Endometrial microvascular endothelial cells (primary cell): Measurements from ENCODE around the gene ZDHHC4. TPM values are rescaled to one million over a fixed set of nuclear protein-coding genes. Genes with fewer than 3 reads are reported as not detected.
"Not testable (repeated sequence)": the region's sequence is repeated elsewhere in the genome, so short reads cannot be mapped to it uniquely, and the experiment has no call there.

Experiments used
- in situ Hi-C: cut with HindIII; loops from 2 replicates; pipeline ENCODE4 v1.10.0; 2017; ENCODE audit warnings: low sequenced_read_pairs, low pct_unique_long_range_greater_than_20kb; ENCODE audit errors: inconsistent ontology term
- total RNA-seq: library from RNA; depleted of rRNA; stranded (reverse); fragments of >200 nt; gene quantifications from one replicate; pipeline ENCODE4 v1.2.3, GENCODE V29; 2015; ENCODE audit errors: inconsistent ontology term

Gene ZDHHC4
- total RNA-seq, 1 donor from 2014 or later, result 29.8 TPM

- in situ Hi-C loops, result no loop called here
Measured at GRCh38 chr7:6622134-6622710, 45.0 kb downstream of the ZDHHC4 start.

- in situ Hi-C loops, result no loop called here
Measured at GRCh38 chr7:6623589-6624245, 46.5 kb downstream of the ZDHHC4 start.

GRCh38 chr7:6624246-6624611 is 47.0 kb downstream of the ZDHHC4 start:
- in situ Hi-C loops, result no loop called here

- in situ Hi-C loops, result no loop called here
Measured at GRCh38 chr7:6628045-6628444, 50.8 kb downstream of the ZDHHC4 start.

- in situ Hi-C loops, result no loop called here
Measured at GRCh38 chr7:6630007-6630849, 53.0 kb downstream of the ZDHHC4 start.

GRCh38 chr7:6631605-6632004 is 54.4 kb downstream of the ZDHHC4 start:
- in situ Hi-C loops, result no loop called here

- in situ Hi-C loops, result no loop called here
Measured at GRCh38 chr7:6634021-6634420, 56.8 kb downstream of the ZDHHC4 start.

GRCh38 chr7:6634971-6635370 is 57.7 kb downstream of the ZDHHC4 start:
- in situ Hi-C loops, result not testable (repeated sequence)

- in situ Hi-C loops, result no loop called here
Measured at GRCh38 chr7:6636741-6637543, 59.7 kb downstream of the ZDHHC4 start, which contains the start of gene ZNF316. Gene ZNF316 (plus strand): TSS chr7:6637318. CDS start chr7:6642410, 5,092 bp downstream.

GRCh38 chr7:6637544-6638229 is 60.4 kb downstream of the ZDHHC4 start:
- in situ Hi-C loops, result no loop called here

Other genes starting within 250 kb of the ZDHHC4 start
- 18.4 TPM for gene FAM220A, start 228.5 kb upstream of the ZDHHC4 start, total RNA-seq
- gene RAC1, start 202.9 kb upstream of the ZDHHC4 start, total RNA-seq, result 136 TPM
- gene DAGLB, start 129.5 kb upstream of the ZDHHC4 start, total RNA-seq, result 19.2 TPM
- 149 TPM for gene KDELR2, start 93.3 kb upstream of the ZDHHC4 start, total RNA-seq
- 0.84 TPM for gene GRID2IP, start 26.0 kb upstream of the ZDHHC4 start, total RNA-seq
- gene INTS15, start 12.6 kb downstream of the ZDHHC4 start, total RNA-seq, result 23.3 TPM
- not detected for gene ZNF853, start 38.2 kb downstream of the ZDHHC4 start, total RNA-seq
- 7.4 TPM for gene ZNF316, start 59.9 kb downstream of the ZDHHC4 start, total RNA-seq
- 7.4 TPM for gene ZNF12, start 129.5 kb downstream of the ZDHHC4 start, total RNA-seq
- gene RSPH10B2, start 176.6 kb downstream of the ZDHHC4 start, total RNA-seq, result not detected
- 14.3 TPM for gene CCZ1B, start 248.8 kb downstream of the ZDHHC4 start, total RNA-seq